ENCODE measurements around the gene HPRT1.

Gene HPRT1

DNA sequence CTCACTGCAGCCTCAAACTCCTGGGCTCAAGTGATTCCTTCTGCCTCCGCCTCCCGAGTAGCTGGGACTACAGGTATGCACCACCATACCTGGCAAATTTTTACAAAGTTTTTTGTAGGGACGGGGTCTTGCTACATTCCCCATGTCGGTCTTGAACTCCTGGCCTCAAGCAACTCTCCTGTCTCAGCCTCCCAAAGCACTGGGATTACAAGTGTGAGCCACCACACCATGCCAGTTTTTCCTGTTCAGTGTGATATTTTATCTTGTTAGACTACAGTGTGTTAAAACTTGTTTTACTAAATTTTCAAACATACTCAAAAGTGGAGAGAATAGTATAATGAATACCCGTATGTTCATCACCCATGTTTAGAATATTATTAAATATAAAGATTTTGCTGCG is 12.1 kb downstream of the HPRT1 start:
- no peak for DNase-seq (ENCODE audit: extremely low read depth in 1 of 2, low read depth in 1 of 2)

DNA sequence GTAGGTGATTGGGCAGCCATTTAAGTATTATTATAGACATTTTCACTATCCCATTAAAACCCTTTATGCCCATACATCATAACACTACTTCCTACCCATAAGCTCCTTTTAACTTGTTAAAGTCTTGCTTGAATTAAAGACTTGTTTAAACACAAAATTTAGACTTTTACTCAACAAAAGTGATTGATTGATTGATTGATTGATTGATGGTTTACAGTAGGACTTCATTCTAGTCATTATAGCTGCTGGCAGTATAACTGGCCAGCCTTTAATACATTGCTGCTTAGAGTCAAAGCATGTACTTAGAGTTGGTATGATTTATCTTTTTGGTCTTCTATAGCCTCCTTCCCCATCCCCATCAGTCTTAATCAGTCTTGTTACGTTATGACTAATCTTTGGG is 16.3 kb downstream of the HPRT1 start:
- DNase-seq (ENCODE audit: extremely low read depth in 1 of 2, low read depth in 1 of 2), result no peak

DNA sequence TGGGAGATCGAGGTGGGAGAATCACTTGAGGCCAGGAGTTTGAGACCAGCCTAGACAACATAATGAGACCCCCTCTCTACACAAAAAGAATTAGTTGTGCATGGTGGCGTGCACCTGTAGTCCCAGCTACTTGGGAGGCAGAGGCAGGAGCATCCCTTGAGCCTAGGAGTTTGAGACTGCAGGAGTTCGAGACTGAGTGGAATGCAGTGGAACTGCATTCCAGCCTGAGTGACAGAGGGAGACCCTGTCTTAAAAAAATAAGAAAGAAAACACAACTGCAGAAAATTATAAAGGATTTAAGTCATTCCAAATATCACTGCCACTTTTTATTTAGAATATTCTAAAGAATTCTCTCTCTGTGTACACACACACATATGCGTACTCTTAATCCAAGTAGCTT is 18.4 kb downstream of the HPRT1 start:
- no peak for DNase-seq (ENCODE audit: extremely low read depth in 1 of 2, low read depth in 1 of 2)

DNA sequence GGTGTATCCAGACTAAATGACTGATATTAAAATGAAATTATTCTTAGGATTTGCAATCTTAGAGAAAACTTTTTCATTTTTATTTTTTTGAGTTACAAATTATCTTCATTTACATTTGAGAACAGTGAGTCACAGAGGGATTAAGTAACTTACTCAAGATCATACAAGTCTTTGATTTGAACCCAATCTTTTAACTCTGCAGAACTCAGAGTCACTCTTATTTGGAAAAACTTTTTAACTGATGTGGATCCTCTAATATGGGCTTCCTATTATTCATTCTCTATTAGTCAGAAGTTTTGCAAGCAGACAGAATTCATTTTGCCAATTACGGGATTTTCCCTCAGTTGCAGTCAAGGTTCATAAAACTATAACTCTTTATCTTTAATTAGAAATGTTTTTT is 20.1 kb downstream of the HPRT1 start:
- no peak for DNase-seq (ENCODE audit: extremely low read depth in 1 of 2, low read depth in 1 of 2)

DNA sequence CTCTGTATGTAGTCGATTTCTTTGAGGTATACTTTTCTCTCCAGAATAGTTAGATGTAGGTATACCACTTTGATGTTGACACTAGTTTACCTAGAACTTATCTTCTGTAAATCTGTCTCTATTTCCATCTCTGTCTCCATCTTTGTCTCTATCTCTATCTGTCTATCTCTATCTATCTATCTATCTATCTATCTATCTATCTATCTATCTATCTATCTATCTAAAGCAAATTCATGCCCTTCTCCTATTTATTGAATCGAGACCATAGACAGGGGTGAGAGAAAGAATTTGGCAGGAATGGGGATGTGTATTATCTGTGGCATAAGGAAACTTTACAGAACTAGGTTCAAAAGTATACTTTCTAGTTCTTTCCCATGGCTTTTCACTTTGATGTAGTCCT is 21.4 kb downstream of the HPRT1 start:
- DNase-seq (ENCODE audit: extremely low read depth in 1 of 2, low read depth in 1 of 2), result no peak

DNA sequence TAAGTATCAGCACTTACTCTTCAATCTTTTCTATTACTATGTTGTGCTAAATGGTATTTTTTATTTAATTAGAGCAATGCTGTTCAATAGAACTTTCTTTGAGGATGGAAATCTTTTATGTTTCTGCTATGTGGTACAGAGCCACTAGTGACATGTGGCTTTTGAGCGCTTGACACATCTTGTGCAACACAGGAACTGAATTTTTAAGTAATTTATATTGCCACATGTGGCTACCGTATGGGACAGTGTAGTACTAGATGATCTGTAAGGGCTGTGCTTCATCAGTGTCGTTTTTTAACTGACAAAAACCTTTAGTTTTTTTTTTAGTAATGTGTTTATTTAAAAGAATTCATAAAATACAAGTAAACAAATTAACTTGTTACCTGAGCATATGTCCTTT is 22.4 kb downstream of the HPRT1 start:
- DNase-seq (ENCODE audit: extremely low read depth in 1 of 2, low read depth in 1 of 2), result no peak

DNA sequence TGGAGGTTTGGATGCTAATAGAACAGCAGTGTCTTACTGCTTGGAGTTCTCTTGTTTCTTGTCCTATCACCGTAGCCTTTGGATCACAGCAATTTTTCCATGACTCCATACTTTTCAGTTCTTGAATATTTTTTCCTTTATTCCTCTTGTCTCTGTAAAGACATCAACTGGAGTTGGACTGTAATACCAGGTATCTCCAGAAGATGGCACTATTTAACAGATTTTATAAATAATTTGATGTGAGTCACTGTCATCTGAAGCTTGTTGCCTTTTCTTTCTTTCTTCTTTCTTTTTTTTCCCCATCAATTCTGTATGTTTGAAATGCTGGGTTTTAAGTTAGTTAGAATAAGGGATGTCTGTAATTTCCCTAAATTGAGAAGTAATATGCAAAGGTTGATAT is 24.1 kb downstream of the HPRT1 start:
- no peak for DNase-seq (ENCODE audit: extremely low read depth in 1 of 2, low read depth in 1 of 2)

DNA sequence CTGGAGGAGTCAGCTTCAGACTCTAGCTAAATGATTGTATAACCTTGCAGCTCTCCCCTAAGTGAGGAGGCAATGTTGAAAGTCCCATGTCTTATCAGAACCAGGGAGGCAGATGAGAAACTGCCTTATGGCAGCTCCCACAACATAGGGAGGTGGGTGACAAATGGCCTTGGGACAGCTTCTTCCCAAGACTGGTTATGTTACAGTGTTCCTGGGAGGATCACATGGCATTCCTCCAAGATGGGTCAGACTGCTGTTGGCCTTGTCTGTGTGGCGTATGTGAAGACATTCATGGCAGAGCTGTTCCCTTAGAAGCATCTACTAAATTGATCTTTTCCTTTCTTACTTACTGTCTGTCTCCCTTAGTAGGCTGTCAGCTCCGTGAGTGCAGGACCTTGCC is 42.0 kb downstream of the HPRT1 start:
- no peak for DNase-seq (ENCODE audit: extremely low read depth in 1 of 2, low read depth in 1 of 2)

DNA sequence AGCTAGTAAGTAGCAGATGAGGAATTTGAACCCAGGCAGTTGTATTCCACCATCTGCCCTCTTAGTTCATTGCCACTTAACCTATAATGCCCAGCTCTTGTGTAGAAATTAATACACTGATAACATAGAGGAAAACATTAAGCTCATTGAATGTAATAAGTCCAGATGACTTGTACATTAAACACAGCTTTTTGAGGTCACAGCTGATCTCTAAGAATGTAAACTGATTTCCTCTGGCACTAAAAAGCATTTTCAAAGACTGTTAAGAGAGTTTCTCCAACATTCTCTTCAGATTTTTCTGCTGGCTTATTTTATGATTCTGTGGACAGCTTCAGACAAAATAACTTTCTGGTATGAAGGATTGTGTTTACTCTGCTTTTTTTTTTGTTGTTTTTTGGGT is 42.7 kb downstream of the HPRT1 start:
- DNase-seq (ENCODE audit: extremely low read depth in 1 of 2, low read depth in 1 of 2), result no peak

DNA sequence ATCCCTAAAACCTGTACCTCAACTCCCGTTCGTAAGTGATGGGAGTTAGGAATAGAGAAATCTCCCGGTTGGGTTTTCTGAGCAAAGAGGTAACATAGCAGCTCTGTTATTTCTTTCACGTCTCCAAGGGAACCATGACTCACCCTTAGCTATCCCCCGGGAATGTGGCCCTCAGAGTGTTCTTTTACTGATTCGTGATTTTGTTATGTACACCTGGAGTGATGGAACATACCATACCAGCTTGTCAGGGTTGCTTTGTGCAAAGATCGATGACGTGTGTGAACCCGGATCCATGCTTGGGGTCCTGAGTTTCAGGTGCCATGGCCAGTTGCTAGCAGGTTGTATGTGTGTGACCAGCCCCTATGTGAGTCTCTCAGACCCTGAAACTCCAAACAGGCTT is 52.6 kb downstream of the HPRT1 start:
- DNase-seq (ENCODE audit: extremely low read depth in 1 of 2, low read depth in 1 of 2), result no peak

DNA sequence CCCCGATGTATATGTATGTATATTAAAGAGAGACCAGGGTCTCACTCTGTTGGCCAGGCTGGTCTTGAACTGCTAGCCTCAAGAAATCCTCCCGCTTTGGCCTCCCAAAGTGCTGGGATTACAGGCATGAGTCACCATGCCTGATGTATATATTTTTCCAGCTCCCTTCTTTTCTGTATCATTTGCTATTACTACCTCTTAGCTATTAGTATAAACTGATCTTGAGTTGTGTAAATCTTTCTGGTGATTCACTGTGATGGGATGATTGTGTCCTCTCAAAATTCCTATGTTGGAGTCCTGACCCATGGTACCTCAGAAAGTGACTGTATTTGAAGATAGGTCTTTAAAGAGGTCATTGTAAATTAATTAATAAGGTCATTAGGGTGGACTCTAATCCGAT is 53.1 kb downstream of the HPRT1 start:
- no peak for DNase-seq (ENCODE audit: extremely low read depth in 1 of 2, low read depth in 1 of 2)

DNA sequence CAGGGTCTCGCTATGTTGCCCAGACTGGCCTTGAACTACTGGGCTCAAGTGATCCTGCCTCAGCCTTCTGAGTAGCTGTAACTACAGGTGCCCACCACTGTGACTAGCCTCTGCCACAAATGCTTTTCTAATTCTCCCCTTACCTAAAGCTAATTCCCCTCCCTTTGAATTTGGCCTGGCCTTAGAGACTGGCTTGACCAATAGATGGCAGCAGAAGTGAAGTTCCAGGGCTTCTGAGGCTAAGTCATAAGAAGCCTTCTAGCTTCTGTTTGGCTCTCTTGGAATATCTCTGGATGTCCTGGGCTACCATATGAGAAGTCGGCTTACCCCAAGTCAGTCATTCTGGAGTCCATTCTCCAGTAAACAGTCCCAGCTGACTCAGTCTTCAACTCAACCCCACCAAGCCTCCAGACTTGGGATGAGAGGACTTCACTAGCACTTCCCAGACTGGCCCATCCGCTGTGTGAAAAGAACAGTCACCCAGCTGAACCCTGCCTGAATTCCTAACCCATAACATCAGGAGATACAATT is 61.0 kb downstream of the HPRT1 start:
- no peak for DNase-seq (ENCODE audit: extremely low read depth in 1 of 2, low read depth in 1 of 2)

DNA sequence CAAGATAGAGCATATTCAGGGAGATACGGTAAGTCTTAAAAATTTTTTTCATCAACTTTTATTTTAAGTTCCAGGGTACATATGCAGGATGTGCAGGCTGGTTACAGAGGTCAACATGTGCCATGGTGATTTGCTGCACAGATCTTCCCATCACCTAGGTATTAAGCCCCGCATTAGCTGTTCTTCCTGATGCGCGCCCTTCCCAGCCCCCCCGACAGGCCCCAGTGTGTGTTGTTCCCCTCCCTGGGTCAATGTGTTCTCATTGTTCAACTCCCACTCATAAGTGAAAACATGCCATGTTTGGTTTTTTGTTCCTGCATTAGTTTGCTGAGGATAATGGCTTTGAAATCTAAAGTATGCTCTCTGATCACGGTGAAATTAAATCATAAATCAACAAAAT is 64.2 kb downstream of the HPRT1 start:
- DNase-seq (ENCODE audit: extremely low read depth in 1 of 2, low read depth in 1 of 2), result no peak

DNA sequence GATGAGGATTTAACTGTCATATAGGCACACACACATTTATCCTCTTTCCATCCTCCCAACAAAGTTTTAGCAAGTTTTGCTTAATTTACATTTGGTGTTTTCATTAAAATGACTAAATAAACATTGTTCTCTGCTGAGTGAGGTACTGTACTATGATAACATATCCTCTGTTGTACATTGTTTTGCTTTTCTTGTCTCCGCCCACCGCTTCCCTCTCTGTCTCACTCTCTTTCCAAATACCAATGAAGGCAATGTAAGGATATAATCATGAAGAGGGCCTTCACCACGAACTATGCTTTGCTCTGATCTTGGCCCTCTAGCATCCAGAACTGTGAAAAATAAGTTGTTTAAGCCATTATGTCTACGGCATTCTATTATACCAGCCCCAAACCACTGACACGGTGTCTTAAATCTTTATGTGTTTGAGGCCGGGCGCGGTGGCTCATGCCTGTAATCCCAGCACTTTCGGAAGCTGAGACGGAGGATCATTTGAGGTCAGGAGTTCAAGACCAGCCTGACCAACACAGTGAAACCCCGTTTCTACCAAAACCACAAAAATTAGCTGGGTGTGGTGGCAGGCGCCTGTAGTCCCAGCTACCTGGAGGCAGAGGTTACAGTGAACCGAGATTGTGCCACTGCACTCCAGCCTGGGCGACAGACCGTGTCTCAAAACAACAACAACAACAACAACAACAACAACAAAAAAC is 65.3 kb downstream of the HPRT1 start:
- no peak for DNase-seq (ENCODE audit: extremely low read depth in 1 of 2, low read depth in 1 of 2)

DNA sequence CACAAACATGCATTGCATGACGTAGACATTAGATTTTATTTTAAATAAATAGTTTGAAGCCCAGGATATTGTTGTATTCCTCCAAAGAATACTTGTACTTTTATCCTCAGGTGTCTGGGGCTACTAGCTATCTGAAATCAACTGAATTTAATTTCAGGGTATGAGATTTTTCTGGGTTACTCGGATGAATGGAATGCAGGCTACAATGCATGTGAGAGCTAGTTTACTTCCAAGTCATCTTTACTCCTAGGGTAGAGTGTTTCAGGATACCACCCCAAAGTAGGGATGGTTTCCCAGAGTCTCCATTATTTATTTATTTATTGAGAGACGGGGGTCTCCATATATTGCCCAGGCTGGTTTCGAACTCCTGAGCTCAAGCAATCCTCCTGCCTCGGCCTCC is 66.4 kb downstream of the HPRT1 start:
- no peak for DNase-seq (ENCODE audit: extremely low read depth in 1 of 2, low read depth in 1 of 2)

DNA sequence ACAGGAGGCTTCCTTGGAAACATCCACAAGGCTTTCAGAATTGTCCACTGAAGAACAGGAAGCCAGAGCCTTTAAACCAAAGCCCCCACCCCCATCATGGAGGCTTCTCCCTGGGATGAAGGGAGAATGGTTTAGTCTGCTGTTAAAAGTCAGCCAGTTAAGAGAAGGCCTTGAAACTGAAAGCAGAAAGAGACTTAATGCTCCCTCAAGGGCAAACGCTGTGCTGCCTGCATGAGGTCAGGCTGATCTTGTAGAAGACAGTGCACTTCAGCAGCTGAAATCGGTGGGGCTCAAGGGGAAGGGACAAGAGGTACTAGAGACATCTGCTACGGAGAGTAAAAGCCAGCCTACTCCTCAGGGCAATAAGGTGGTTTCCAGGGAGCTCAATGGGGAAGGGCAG is 69.0 kb downstream of the HPRT1 start:
- DNase-seq (ENCODE audit: extremely low read depth in 1 of 2, low read depth in 1 of 2), result no peak

DNA sequence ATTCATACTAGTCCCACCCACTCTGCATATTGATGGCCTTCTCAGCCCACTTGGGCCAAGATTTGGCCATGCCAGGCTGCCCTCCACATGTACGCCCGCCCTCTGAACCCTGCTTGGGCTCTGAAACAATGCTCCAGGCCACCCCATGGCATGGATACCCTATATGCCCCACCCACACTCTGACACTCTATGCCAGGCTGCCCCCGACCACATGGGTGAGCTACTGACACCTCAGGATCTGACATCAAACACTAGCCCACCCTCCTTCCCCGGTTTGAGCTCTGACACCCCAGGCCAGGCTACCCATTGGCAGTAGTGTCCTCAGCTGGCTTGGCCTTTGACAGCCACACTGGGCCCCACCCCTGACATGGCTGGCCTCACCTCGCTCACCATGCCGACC is 69.5 kb downstream of the HPRT1 start:
- no peak for DNase-seq (ENCODE audit: extremely low read depth in 1 of 2, low read depth in 1 of 2)

DNA sequence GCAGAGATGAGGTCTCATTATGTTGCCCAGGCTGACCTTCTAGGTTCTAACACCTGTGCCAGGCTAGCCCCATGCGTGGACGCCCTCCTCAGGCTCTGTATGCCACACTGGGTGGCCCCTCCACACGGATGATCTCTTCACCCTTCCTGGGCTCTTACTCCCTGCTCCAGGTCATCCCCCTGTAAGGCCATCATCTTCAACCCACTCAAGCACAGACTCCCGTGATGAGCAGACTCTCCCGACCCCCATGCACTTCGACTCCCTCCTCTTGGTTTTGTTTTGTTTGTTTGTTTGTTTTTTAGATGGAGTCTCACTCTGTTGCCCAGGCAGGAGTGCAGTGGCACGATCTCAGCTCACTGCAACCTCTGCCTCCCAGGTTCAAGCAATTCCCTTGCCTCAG is 70.9 kb downstream of the HPRT1 start:
- DNase-seq (ENCODE audit: extremely low read depth in 1 of 2, low read depth in 1 of 2), result no peak

DNA sequence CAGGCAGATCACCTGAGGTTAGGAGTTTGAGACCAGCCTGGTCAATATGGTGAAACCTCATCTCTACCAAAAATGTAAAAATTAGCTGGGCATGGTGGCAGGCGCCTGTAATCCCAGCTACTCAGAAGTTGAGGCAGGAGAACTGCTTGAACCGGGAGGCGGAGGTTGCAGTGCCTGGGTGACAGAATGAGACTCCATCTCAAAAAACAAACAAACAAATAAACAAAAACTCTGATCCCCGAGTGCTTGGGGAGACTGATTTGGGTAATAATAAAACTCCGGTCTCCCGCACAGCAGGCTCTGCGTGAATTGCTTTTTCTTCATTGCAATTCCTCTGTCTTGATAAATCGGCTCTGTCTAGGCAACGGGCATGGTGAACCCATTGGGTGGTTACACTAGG is 73.4 kb downstream of the HPRT1 start:
- DNase-seq (ENCODE audit: extremely low read depth in 1 of 2, low read depth in 1 of 2), result no peak

DNA sequence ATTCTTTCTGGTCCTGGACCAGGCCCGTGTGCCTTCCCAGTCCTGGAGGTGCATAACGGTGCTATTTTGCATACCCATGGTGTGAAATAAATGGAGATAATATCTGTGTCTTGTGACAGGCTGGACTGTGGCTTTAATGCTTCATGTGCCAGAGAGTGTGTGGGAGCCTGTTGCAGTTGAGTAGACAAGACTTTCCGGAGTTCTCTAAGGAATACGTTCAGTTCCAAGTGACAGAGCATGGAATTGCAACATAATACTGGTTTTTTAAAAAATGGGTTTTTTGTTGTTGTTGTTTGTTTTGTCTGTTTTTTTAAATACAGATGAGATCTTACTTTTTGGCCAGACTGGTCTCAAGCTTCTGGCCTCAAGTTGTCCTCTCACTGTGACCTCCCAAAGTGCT is 74.0 kb downstream of the HPRT1 start:
- no peak for DNase-seq (ENCODE audit: extremely low read depth in 1 of 2, low read depth in 1 of 2)

DNA sequence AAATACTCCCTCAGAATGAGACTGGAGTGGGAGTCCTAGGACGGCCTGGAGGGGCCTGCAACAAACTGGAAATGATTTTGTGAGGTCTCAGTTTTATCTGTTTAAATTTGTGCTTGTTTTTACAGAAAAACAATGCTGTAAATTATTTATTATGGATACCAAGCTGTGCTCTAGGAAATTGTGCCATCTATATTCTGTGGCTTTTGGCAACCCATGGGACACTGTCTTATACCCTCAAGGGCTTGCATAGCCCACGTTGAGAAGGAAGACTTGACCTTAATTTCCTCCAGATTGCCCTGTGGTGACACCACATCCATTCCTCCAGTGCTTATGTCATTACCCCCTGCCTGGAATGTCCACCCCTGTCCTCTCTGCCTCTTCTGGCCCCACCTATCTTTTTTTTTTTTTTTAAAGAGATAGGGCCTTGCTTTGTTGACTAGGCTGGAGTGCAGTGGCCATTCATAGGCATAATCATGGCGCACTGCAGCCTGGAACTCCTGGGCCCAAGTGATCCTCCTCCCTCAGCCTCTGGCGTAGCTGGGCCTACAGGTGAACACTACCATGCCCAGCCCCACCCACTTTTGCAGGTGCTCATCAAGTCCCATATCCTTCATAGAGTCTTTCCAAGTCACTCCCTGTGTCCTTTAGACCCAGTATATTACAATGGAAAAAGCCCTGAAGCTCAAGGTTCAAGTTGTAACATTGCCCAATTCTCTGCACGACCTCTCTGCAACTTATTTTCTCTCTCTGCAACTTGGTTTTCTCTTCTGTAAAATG is 77.4 kb downstream of the HPRT1 start:
- DNase-seq (ENCODE audit: extremely low read depth in 1 of 2, low read depth in 1 of 2), result no peak

DNA sequence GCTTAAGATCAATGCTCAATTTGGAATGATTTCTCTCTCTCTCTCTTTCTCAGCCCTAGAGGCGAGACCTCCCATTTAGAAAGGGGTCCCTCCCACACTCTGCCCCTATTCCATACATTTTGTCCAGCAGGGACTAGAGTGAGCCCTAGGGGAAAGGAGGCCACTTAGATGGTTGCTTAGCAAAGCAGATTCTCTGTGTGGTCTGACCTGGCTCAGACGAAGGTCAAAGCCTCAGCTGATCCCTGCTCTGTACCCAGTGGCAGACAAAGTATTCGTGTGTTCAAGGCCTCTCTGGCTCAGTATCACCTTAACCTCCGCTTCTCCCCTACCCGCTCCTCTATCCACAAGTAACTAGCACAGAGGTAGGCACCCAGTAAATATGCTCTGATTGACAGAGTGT is 78.4 kb downstream of the HPRT1 start:
- no peak for DNase-seq (ENCODE audit: extremely low read depth in 1 of 2, low read depth in 1 of 2)

DNA sequence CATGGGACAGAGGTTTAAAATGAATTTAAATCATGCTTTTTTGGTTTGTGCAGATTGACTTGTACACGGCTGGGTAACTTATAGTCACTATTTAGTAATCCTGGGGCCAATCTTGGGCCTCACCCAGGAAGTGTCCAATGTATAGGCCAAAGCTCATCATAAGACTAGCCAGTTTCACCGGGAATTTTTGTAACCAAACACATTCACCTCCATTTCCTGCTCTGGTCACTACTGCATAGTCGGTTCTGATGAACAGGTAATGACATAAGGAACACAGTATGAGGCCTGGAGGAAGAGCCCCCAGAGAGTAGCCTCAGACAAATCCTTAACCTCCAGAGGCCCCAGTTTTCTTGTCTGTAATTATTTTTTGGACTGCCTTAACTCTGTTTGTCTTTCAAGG is 81.9 kb downstream of the HPRT1 start:
- DNase-seq (ENCODE audit: extremely low read depth in 1 of 2, low read depth in 1 of 2), result no peak
